ENCODE results near the gene KLHL36.
"Not testable (repeated sequence)": the region's sequence is repeated elsewhere in the genome, so short reads cannot be mapped to it uniquely, and the experiment has no call there.

KLHL36 gene

GRCh38 chr16:84673561-84673960 lies 25.2 kb downstream of the KLHL36 start:
- no peak for DNase-seq

DNA sequence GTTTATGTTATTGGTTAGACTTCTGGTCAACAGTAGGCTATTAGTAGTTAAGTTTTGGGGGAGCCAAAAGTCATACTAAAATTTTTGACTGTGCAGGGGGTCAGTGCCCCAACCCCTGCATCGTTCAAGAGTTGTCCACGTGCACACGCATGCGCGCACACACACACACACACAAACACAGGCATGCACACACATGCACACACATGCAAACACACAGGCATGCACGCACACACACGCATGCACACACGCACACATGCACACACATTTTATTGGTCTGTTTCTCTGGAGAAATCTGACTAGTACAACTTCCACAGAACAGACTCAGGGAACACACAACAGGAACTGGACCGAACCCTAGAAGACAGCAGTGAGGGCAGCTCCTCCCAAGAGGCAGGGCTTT lies 27.1 kb downstream of the KLHL36 start:
- no peak for DNase-seq

DNA sequence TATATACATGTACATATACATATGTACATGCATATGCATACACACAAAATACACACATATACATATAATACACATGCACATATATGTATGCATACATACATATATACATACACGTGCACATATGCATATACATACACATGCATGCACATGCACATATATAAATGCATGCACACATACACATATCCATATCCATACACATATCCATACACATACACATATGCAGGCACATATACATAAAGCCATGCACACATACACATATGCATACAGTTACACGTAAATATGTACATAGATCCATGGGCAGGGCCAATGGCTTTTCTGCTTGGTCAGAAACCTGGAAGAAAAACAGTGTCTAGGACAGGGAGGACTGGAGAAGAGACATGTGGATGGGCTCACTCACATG lies 27.6 kb downstream of the KLHL36 start:
- no peak for DNase-seq

GRCh38 chr16:84677017-84677803 lies 28.9 kb downstream of the KLHL36 start:
- DNase-seq = no peak

DNA sequence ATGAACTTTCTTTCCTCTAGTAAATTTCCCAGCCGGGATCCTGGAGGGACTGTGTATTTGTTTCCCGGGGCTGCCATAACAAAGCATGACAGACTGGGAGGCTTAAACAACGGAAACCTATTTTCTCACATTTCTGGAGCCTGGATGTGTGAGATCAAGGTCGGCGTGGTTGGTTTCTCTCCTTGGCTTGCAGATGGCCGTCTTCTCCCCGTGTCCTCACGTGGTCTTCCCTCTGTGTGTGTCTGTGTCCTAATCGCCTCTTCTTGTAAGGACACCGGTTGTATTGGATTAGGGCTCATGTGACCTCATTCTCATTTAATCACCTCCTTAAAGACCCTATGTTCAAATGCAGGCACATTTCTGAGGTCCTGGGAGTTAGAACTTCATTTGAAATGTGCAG lies 29.5 kb downstream of the KLHL36 start:
- DNase-seq = no peak

DNA sequence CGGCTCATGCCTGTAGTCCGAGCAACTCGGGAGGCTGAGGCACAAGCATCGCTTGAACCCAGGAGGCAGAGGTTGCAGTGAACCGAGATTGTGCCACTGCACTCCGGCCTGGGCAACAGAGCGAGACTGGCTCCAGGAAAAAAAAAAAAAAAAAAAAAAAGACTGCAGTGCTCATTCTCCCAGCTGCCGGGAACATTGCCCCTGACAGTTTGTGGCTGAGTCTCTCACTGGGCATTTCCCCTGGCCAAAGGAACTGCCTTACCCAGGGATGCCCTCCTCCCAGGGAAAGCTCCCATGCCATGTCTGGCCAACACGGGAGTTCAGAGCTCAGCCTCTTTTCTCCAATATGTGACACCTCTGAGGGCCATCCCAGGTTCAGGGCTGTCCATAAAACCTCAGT lies 30.2 kb downstream of the KLHL36 start:
- no peak for DNase-seq

DNA sequence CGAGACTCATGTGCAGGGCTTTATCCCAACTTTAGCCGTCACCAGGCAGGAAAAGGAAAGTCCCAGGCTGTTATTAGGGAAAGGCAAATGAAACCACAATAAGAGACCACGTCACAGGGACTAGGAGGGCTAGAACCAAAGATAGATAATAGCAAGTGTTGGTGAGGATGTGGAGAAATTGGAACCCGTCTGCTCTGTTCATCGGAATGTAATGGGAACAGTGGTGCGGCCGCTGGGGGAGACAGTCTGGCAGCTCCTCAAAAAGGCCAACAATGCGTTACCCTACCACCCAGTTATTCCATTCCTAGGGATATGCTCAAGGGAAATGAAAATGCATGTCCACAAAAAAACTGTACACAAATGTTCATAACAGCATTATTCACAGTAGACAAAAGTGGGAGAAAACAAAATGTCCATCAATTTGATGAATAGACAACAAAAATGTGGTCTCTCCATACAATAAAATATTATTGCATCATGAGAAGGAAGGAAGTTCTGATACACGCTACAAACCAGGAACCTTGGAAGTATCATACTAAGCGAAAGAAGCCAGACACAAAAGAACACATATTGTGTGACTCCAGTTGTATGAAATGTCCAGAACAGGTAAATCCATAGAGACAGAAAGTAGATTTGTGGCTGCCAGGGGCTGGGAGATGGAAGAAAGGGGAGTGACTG lies 32.0 kb downstream of the KLHL36 start:
- no peak for DNase-seq

DNA sequence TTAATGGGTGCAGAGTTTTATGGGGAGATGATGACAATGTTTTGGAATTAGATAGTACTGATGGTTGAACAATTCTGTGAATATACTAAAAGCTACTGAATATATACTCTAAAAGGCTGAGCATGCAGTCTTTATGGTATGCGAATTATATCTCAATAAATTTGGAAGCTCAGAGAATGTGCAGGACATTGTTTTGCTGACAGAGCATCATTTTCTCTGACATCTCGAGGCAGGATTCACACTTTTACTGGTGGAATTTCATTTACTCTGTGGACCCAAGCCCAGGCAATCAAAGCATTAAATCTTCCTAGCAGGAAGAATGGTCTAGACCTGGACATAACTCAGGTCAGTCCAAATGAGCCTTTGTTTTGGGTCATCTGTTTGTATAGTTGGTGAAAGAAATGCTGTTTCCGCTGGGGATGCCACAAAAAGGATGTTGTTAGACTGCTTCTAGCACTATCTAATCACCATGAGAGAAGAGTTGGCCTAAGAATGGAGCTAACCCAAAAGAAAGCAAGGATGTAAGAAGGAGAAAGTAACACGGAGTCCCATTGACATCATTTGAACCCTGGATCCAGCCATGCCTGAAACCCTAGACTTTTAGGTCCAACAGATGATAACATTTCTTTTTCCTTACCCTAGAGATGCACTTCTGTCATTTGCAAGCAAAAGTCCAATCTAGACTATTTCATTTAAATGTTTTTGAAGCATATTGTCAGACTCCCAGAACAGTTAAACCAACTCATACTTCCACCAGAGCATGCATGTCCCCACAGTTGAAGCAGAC lies 32.7 kb downstream of the KLHL36 start:
- DNase-seq = no peak

DNA sequence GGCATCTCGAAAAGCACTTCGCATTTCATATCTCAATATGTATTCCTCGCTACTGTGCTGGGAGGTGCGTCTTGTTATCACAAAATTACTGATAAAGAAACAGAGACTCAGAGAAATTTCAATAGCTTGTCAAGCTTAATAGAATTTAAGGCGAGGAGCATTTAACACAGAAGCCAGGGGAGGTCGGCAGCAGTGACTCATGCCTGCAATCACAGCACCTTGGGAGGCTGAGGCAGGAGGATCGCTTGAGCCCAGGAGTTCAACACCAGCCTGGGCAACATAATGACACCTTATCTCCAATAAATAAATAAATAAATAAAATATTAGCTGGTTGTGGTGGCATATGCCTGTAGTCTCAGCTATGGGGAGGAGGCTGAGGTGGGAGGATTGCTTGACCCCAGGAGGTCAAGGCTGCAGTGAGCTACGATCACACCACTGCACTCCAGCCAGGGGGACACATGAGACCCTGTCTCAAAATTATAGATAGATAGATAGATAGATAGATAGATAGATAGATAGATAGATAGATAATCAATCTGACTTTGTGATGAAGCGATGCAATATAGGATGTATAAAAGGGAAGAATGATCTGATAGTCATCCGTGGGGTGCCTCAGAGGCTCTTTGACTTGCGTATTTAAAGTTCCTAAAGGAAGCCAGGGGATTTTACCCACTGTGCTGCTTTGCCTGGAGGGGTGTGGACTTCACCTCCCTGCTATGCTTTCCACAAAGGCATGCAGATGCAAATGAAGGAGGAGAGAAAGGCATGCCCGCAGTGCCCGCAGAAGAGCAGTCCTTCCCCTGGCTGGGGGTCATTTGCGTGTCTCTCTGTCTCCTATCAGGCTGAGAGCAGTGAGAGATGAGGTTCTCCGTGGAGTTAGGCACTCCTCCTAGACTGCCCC lies 35.6 kb downstream of the KLHL36 start:
- DNase-seq = no peak

- no peak for DNase-seq
These were observed 36.3 kb downstream of the KLHL36 start for GRCh38 chr16:84684592-84684965.

DNA sequence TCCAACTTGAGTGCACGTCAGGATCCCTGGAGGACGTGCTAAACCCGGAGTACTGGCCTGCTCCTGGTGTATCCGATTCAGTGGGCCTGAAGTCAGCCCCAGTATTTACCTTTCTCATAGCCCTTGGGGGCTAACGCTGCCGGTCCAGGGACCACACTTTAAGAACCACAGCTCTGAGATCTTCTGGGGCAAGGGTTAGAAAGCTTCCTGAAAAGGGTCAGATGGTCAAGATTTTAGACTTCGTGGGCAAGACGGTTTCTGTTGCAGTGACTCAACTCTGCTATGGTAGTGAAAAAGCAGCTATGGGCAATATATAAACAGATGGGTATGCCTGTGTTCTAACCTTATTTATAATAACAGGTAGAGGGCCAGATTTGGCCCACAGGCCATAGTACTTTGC lies 36.9 kb downstream of the KLHL36 start:
- no peak for DNase-seq

- no peak for DNase-seq
These were observed 38.5 kb downstream of the KLHL36 start for GRCh38 chr16:84686707-84687298.

GRCh38 chr16:84687715-84688114 lies 39.4 kb downstream of the KLHL36 start:
- DNase-seq = no peak

- not testable (repeated sequence) for DNase-seq
These were observed 39.9 kb downstream of the KLHL36 start for GRCh38 chr16:84688163-84688562.

- DNase-seq = no peak
These were observed 40.8 kb downstream of the KLHL36 start for GRCh38 chr16:84689111-84689510.

DNA sequence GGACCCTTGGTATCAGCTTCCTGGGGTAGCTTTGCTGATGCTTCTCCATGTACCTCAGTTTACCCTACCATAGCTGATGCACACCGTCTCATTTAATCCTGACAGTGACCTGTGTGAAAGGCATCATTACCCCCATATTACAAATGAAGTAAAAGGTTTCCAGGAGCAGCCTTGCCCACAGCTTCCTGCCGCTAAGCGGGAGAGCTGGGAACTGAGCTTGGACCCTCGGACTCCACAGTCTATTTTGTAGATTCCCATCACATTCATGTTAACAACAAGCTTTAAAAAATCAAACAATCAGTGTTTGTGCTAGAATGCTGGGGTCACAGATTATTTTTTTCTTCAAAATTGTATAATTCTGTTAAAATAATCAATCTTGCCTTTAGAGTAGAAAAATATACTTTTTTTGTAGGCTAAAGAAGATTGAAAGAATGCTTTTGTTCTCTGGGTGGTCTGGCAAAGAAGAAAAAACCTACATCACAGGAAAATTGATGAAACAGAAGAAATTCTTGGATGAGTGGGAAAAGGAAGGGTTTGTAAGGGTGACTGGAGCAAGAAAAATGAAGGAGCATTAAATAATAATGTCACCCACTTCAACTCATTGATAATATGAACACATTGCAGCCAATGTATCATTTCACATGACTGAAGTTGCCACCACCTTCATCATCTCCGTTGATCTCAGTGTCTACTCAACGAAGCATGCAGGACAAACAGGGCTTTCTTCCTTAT lies 41.9 kb downstream of the KLHL36 start:
- no peak for DNase-seq

GRCh38 chr16:84692451-84693214 lies 44.3 kb downstream of the KLHL36 start:
- DNase-seq = no peak

GRCh38 chr16:84693869-84694268 lies 45.6 kb downstream of the KLHL36 start:
- DNase-seq = not testable (repeated sequence)

DNA sequence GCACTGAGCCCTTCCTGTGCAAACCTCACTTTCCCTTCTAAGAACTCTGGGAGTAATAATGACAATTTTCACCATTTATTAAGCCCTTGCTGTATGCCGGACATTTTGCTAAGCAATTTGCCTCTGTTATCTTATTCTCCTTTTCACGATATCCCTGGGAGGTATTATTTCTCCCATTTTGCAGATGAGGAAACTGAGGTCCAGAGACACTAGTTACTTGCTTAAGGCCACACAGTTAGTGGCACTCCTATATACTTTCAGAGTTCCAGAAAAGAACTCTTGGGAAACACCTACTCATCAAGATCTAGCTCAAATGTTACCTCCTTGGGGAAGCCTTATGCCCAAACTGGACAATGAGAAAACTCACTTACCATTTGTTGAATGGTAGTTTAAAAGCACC lies 46.7 kb downstream of the KLHL36 start:
- DNase-seq = no peak

- DNase-seq = no peak
These were observed 50.9 kb downstream of the KLHL36 start for GRCh38 chr16:84699147-84699711.
